ENCODE results near the gene HIF1AN. TPM values are rescaled to one million over a fixed set of nuclear protein-coding genes. Genes with fewer than 3 reads are reported as not detected.

Gene HIF1AN
- total RNA-seq, 1 experiment from 2014 or later, result 57.6 TPM

GRCh38 chr10:100490531-100490930 lies 45.2 kb upstream of the HIF1AN start:
- ChIA-PET CTCF (no interaction called here), POLR2A (ENCODE audit: low non-redundant PET) (no interaction called here)
- no peak for DNase-seq (ENCODE audit: low spot score)
- no peaks in the 10 kb centered on the region for H3K9me3 ChIP-seq (ENCODE audit: low read depth, low read length, poor library complexity, severe bottlenecking)
- H3K4me1 ChIP-seq (ENCODE audit: insufficient read depth, low read length, poor library complexity, severe bottlenecking), result no peaks in the 10 kb centered on the region
- no peaks in the 10 kb centered on the region for H3K36me3 ChIP-seq (ENCODE audit: insufficient read depth, low read length, poor library complexity, severe bottlenecking)
- intact Hi-C loops (cut with micrococcal nuclease; ENCODE audit: unreplicated experiment), result no loop called here
- no peak overlapping the region for H3K4me3 ChIP-seq (ENCODE audit: low read depth, low read length, poor library complexity, severe bottlenecking)
- no peak overlapping the region for H3K27ac ChIP-seq (ENCODE audit: low read depth, low read length, poor library complexity, severe bottlenecking)
- TF ChIP-seq, protein P1, sequence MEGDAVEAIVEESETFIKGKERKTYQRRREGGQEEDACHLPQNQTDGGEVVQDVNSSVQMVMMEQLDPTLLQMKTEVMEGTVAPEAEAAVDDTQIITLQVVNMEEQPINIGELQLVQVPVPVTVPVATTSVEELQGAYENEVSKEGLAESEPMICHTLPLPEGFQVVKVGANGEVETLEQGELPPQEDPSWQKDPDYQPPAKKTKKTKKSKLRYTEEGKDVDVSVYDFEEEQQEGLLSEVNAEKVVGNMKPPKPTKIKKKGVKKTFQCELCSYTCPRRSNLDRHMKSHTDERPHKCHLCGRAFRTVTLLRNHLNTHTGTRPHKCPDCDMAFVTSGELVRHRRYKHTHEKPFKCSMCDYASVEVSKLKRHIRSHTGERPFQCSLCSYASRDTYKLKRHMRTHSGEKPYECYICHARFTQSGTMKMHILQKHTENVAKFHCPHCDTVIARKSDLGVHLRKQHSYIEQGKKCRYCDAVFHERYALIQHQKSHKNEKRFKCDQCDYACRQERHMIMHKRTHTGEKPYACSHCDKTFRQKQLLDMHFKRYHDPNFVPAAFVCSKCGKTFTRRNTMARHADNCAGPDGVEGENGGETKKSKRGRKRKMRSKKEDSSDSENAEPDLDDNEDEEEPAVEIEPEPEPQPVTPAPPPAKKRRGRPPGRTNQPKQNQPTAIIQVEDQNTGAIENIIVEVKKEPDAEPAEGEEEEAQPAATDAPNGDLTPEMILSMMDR (conservative IDR thresholded peaks at IDR 0.05; ENCODE audit: low read depth, low read length), result no peak
- TF ChIP-seq EZH2 (IDR thresholded peaks at IDR 0.05; ENCODE audit: borderline replicate concordance, low read depth, low read length, poor library complexity, severe bottlenecking), result no peak
- H3K27me3 ChIP-seq (replicated peaks; ENCODE audit: insufficient read depth, low read depth, low read length, poor library complexity), result no peaks in the 10 kb centered on the region
- no TSS peak for BruUV-seq (replicated peaks)

DNA sequence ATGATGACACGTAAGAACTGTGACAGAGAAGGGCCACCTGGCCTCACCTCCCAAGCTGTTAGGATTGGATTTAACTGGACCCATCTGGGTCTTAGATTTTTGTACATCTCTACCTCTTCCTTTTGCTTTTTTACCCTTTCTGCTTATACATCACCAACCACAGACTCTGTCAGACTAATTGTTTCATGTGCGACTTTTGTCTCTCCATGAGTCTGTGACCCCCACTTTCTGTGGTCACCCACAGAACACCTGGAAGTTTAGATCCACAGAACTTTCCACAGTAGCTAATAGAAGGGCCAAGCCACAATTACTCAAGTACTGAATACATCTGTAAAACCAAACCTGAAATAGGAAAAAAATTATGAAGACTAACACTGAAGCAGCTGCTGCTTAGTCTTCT lies 39.2 kb upstream of the HIF1AN start:
- Histone ChIP-seq H3K9me3 (ENCODE audit: low read depth, low read length, poor library complexity, severe bottlenecking) (no peaks in the 10 kb centered on the region), H3K4me3 (ENCODE audit: low read depth, low read length, poor library complexity, severe bottlenecking) (no peak overlapping the region), H3K36me3 (ENCODE audit: insufficient read depth, low read length, poor library complexity, severe bottlenecking) (no peaks in the 10 kb centered on the region), H3K27ac (ENCODE audit: low read depth, low read length, poor library complexity, severe bottlenecking) (no peak overlapping the region), H3K4me1 (ENCODE audit: insufficient read depth, low read length, poor library complexity, severe bottlenecking) (no peaks in the 10 kb centered on the region), H3K27me3 (replicated peaks; ENCODE audit: insufficient read depth, low read depth, low read length, poor library complexity) (no peaks in the 10 kb centered on the region)
- BruUV-seq (replicated peaks), result no TSS peak
- DNase-seq (ENCODE audit: low spot score), result no peak
- intact Hi-C loops (cut with micrococcal nuclease; ENCODE audit: unreplicated experiment), result no loop called here
- POLR2A ChIA-PET (ENCODE audit: low non-redundant PET), result no interaction called here
- CTCF ChIA-PET, result no interaction called here
- TF ChIP-seq, protein P1 (conservative IDR thresholded peaks at IDR 0.05; ENCODE audit: low read depth, low read length), result no peak
- TF ChIP-seq EZH2 (IDR thresholded peaks at IDR 0.05; ENCODE audit: borderline replicate concordance, low read depth, low read length, poor library complexity, severe bottlenecking), result no peak

GRCh38 chr10:100498059-100498458 lies 37.7 kb upstream of the HIF1AN start:
- Histone ChIP-seq H3K9me3 (ENCODE audit: low read depth, low read length, poor library complexity, severe bottlenecking) (no peaks in the 10 kb centered on the region), H3K4me1 (ENCODE audit: insufficient read depth, low read length, poor library complexity, severe bottlenecking) (no peaks in the 10 kb centered on the region), H3K27ac (ENCODE audit: low read depth, low read length, poor library complexity, severe bottlenecking) (no peak overlapping the region), H3K36me3 (ENCODE audit: insufficient read depth, low read length, poor library complexity, severe bottlenecking) (no peaks in the 10 kb centered on the region), H3K4me3 (ENCODE audit: low read depth, low read length, poor library complexity, severe bottlenecking) (no peak overlapping the region), H3K27me3 (replicated peaks; ENCODE audit: insufficient read depth, low read depth, low read length, poor library complexity) (no peaks in the 10 kb centered on the region)
- ChIA-PET POLR2A (ENCODE audit: low non-redundant PET) (interaction anchor here (0.6 kb wide), 1 partner anchor 273 kb away, joined by 3 read pairs; no protein-coding TSS in a partner anchor), CTCF (no interaction called here)
- TF ChIP-seq, protein P1 (conservative IDR thresholded peaks at IDR 0.05; ENCODE audit: low read depth, low read length), result no peak
- no peak for TF ChIP-seq EZH2 (IDR thresholded peaks at IDR 0.05; ENCODE audit: borderline replicate concordance, low read depth, low read length, poor library complexity, severe bottlenecking)
- intact Hi-C loops (cut with micrococcal nuclease; ENCODE audit: unreplicated experiment), result no loop called here
- no TSS peak for BruUV-seq (replicated peaks)
- no peak for DNase-seq (ENCODE audit: low spot score)

Data from A673 (cell line).